ENCODE data around the gene ZFYVE28.
"Not testable (repeated sequence)": the region's sequence is repeated elsewhere in the genome, so short reads cannot be mapped to it uniquely, and the experiment has no call there.

ZFYVE28 gene

GRCh38 chr4:2390784-2391421 lies 27.5 kb downstream of the ZFYVE28 start:
- no peak for DNase-seq (ENCODE audit: low read depth in 2 of 2)

- DNase-seq (ENCODE audit: low read depth in 2 of 2) = no peak
Observed at GRCh38 chr4:2390146-2390545, 28.3 kb downstream of the ZFYVE28 start.

DNA sequence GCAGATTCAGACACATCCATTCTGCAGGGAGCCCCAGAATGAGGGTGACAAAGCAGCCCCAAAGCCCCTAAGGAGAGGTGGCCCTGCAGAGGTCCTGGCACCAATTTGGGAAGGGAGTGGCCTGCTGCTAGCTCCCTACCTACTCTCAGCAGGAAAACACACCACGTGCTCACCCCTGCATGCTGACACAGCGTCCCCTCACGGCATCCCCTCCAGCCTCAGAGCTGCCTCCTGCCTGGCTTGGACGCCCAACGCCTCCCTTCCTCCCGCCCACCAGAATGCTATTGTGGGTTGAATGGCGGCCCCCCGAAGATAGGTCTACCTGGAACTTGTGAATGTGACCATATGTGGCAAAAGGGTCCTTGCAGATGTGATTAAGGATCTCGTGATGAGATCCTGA lies 28.8 kb downstream of the ZFYVE28 start:
- DNase-seq (ENCODE audit: low read depth in 2 of 2) = no peak

DNA sequence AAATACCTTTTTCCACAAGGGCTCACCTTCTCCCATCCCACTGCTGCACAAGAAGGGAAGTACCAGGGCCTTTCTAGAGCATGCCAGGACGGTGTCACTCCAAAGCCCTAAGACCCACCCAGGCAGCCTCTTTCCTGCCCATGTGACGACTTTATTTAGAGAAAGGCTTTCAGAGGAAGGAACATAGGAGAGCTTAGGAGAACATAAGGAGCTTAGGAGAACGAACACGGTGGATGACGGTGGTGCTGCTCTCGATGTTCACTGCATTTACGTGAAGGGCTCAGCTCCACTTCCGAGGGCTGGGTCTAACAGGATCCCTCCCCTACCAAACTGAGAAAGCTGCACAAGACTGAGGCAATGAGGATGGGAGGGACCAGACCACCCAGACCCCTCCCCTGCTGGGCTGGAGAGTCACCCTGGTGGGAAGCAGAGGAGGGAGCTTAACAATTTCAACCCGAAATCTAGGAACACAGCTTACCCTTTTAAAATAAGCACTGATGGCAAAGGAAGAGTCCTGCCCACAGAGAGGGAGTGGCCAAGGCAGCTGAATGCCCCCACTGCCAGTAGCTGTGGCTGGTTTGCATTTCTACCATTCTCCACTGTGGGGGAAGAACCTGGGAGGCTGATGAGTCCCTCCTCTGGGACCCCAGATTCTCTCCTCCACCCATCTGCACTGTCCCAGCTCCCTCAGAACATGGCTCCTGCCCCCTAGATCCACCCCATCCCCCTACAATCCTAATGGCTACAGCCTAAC lies 29.8 kb downstream of the ZFYVE28 start:
- DNase-seq (ENCODE audit: low read depth in 2 of 2) = no peak

DNA sequence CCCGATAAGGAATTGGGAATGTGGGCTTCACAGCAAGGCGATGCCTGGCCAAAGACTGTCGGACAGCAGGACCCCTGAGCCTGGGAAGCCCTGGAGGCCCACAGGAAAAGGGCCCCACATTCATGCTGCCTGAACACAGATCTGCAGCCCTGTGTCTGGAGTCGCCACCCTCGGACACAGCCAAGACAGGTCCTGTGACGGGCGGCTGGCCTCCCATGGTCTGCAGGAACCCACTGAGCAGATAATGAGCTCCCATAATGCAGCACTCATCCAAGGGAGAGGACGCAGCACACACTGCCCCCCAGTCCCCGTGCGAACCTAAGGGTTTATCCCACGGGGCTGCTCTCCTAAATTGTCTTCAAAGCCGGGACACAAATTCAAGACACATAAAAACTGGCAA lies 30.6 kb downstream of the ZFYVE28 start:
- no peak for DNase-seq (ENCODE audit: low read depth in 2 of 2)

GRCh38 chr4:2387218-2387617 lies 31.2 kb downstream of the ZFYVE28 start:
- DNase-seq (ENCODE audit: low read depth in 2 of 2) = no peak

DNA sequence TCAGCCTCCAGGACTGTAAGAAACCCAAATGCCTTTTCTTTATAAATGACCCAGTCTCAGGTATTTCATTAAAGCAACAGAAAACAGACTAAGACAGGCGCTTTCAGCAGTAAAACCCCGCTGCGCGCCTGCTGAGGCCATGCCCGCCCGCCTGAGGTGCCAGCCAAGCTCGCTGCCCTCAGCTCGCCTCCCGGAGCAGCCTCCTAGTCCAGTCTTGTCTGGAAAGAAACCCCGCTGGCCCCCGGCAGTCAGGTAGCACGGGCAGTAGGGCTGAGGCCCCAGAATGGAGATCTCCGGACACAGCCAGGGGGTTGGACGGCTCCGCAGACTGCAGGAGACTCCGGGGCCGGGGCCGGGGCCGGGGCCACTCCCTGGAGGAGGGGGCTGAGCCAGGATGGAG lies 31.7 kb downstream of the ZFYVE28 start:
- no peak for DNase-seq (ENCODE audit: low read depth in 2 of 2)

DNA sequence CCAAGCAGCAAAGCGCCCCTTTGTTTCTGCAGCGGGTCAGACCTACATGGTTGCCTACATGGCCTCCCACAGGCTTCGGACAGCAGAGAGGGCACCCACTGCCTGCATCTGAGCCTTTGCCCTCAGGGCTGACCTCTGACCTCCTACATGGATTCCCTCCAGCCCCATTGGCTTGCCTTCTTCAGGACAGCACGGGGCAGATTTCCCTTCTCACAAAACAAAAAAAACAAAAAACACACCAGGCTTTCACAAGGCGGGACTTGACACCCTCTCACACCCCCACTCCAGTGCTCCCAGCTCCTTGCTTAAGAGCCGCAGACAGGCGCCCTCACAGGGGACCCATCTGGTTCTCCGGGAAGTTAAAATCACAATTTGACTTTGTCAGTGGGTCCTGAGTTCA lies 32.9 kb downstream of the ZFYVE28 start:
- no peak for DNase-seq (ENCODE audit: low read depth in 2 of 2)

DNA sequence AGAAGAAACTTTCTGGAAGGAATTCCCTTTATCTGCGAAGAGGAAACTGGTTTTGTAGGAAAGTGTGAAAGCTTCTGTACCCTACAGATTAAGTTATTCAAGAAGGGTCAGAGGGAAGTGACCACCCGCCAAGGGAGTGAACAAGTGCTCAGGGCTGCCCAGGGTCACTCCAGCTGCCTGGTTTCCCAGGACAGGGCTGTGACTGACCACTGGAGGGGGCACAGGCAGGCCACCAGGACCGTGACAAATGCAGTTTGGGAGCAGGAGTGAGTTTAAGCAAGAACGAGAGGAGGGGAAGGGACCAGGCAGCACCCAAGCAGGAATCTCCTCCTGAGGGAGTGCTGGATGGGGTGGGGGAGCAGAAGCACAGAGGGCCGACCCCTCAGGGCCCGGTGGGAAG lies 34.2 kb downstream of the ZFYVE28 start:
- no peak for DNase-seq (ENCODE audit: low read depth in 2 of 2)

DNA sequence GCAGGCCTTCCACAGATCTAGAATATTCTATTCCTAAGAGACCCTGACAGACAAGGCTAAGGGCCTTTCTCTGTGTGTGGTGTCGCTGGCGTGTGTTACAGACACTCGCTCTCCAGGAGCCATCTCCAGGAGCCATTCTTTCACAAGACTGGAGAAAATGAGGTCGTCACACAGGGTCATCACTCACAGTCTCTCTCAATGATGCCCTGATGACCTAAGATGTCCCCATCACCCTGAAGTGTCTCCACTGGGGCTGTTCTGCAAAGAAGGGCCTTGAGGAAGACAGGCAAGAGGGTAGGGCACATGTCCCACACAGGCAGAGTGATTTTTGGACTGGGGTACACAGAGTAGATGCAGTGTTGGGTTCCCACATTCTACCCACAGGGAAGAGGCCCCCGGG lies 34.7 kb downstream of the ZFYVE28 start:
- no peak for DNase-seq (ENCODE audit: low read depth in 2 of 2)

- DNase-seq (ENCODE audit: low read depth in 2 of 2) = not testable (repeated sequence)
Observed at GRCh38 chr4:2383220-2383631, 35.2 kb downstream of the ZFYVE28 start.

DNA sequence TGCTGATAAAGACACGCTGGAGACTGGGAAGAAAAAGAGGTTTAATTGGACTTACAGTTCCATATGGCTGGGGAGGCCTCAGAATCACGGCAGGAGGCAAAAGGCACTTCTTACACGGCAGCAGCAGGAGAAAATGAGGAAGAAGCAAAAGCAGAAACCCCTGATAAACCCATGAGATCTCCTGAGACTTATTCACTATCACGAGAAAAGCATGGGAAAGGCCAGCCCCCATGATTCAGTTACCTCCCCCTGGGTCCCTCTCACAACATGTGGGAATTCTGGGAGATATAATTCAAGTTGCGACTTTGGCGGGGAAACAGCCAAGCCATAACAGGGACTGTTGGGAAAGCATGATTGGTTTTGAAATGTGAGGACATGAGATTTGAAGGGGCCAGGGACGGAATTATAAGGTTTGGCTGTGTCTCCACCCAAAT lies 35.7 kb downstream of the ZFYVE28 start:
- not testable (repeated sequence) for DNase-seq (ENCODE audit: low read depth in 2 of 2)

DNA sequence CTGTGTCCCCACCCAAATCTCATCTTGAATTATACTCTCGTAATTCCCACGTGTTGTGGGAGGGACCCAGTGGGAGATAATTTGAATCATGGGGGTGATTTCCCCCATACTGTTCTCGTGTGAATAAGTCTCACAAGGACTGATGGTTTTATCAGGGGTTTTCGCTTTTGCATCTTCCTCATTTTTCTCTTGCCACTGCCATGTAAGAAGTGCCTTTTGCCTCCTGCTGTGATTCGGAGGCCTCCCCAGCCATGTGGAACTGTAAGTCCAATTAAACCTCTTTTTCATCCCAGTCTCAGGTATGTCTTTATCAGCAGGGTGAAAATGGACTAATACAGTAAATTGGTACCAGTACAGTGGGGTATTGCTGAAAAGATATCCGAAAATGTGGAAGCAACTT lies 37.9 kb downstream of the ZFYVE28 start:
- DNase-seq (ENCODE audit: low read depth in 2 of 2) = not testable (repeated sequence)

- no peak for DNase-seq (ENCODE audit: low read depth in 2 of 2)
Observed at GRCh38 chr4:2378898-2379297, 39.5 kb downstream of the ZFYVE28 start.

- no peak for DNase-seq (ENCODE audit: low read depth in 2 of 2)
Observed at GRCh38 chr4:2378401-2378800, 40.0 kb downstream of the ZFYVE28 start.

DNA sequence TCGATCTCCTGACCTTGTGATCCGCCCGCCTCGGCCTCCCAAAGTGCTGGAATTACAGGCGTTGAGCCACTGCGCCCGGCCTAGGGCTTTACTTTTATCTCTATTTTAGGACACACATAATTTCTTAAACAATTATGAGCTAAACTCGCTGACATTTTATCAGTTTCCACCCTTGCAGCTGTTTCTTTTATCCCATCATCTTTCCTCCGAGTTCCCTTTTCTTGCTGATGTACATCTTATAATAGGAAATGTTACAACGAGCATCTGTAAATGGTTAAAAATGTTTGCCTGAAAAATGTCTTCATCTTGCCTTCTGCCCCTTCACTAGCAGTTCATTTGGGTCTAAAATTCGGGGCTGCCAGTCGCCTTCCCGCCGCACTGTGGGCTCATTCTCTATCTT lies 41.2 kb downstream of the ZFYVE28 start:
- DNase-seq (ENCODE audit: low read depth in 2 of 2) = no peak

GRCh38 chr4:2375427-2375826 lies 43.0 kb downstream of the ZFYVE28 start:
- DNase-seq (ENCODE audit: low read depth in 2 of 2) = no peak

GRCh38 chr4:2373532-2373931 lies 44.9 kb downstream of the ZFYVE28 start:
- DNase-seq (ENCODE audit: low read depth in 2 of 2) = no peak

- DNase-seq (ENCODE audit: low read depth in 2 of 2) = no peak
Observed at GRCh38 chr4:2372488-2373030, 45.9 kb downstream of the ZFYVE28 start.

DNA sequence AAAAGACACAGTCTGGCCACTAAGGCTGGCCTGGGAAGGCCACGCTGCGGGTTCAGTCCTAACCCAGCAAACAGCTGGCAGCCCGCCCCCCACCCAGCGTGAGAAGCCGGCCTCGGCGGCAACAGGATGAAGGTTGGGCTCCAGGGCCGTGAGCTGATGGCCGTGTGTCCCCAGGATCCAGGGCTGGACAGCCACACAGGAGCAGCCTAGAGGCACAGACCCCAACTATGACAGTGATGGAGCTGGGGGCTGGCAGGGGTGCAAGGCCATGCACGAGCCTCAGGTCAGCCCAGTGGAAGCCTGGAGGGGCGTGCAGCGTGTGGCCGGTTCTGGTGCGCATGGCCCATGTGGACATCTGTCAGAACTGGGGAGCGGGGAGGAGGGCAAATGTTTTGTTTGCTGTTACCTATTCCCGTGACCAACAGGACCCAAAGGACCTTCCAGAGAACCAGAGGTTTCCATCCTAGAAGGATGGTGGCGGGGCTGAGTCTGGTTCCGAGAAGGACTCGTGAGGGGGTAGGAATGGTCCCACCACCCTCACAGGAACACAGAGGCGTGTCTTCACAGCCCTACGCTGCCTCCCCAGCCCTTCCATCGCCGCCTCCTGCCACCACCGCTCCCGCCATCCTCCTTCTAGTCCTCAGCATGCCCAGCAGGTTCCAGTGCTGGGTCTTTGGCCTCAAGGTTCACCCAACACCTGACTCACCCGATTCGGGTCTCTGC lies 46.5 kb downstream of the ZFYVE28 start:
- no peak for DNase-seq (ENCODE audit: low read depth in 2 of 2)

- DNase-seq (ENCODE audit: low read depth in 2 of 2) = no peak
Observed at GRCh38 chr4:2370597-2371320, 47.7 kb downstream of the ZFYVE28 start.

All from stimulated activated CD4-positive, alpha-beta T cell treated with anti-CD3 and anti-CD28 coated beads, Interleukin-4, amount 100 ng/mL, for 48 hours (primary cell).